A549 (cell line): ENCODE measurements around the gene ANO2.

Experiments used
- CTCF ChIP-seq: fragments of >200 bp; sonication (Bioruptor Twin); formaldehyde crosslinking; IDR thresholded peaks from 3 replicates; pipeline ENCODE4 v1.5.1; 2016
- EP300 ChIP-seq, 2 experiments: fragments of >200 bp; sonication (Bioruptor Twin); formaldehyde crosslinking; IDR thresholded peaks; 2 replicates in 1 of 2; 3 replicates in 1 of 2; pipeline ENCODE4 v1.6.1; 2016 to 2017
- JUN ChIP-seq, 2 experiments: fragments of >200 bp; sonication (Bioruptor Twin); formaldehyde crosslinking; IDR thresholded peaks; 2 replicates in 1 of 2; 3 replicates in 1 of 2; pipeline ENCODE4 v1.6.1; 2016 to 2017
- POLR2A ChIP-seq: IDR thresholded peaks from 2 replicates; pipeline ENCODE4 v1.6.1; 2012; ENCODE audit warnings: mild to moderate bottlenecking, low read length
- REST ChIP-seq: fragments of 200-600 bp; sonication (generic); IDR thresholded peaks from 2 replicates; pipeline ENCODE4 v1.6.1; 2016; ENCODE audit warnings: antibody characterized with exemption, mild to moderate bottlenecking, moderate library complexity
- TF ChIP-seq, protein P1 (sequence below): IDR thresholded peaks from 2 replicates; pipeline ENCODE4 v1.6.1; 2012

GRCh38 chr12:5575232-5575631 is 369.8 kb downstream of the ANO2 start:
- TF ChIP-seq CTCF (no peak), JUN (IDR thresholded peaks at IDR 0.05) (no peak), POLR2A (no peak), EP300 (IDR thresholded peaks at IDR 0.05) (no peak), REST (no peak)
- TF ChIP-seq, protein P1, sequence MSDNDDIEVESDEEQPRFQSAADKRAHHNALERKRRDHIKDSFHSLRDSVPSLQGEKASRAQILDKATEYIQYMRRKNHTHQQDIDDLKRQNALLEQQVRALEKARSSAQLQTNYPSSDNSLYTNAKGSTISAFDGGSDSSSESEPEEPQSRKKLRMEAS = no peak
